Trophoblast cell (in vitro differentiated cells and primary cell): ENCODE results near the gene KRT6C.

Source experiments
- DNase-seq, 2 donors: peaks; one replicate each; pipeline ENCODE4 v3.0.0-alpha.2; 2016
- H2AFZ ChIP-seq: 2 replicates; pipeline ENCODE4 v1.6.1; 2013; ENCODE audit warnings: low read length, moderate library complexity, mild to moderate bottlenecking; ENCODE audit not compliant: insufficient read depth, poor library complexity
- H2AK5ac ChIP-seq: 2 replicates; pipeline ENCODE4 v1.6.1; 2013; ENCODE audit warnings: mild to moderate bottlenecking, low read length
- H2BK120ac ChIP-seq: 2 replicates; pipeline ENCODE4 v1.6.1; 2013; ENCODE audit warnings: low read length, mild to moderate bottlenecking, moderate library complexity; ENCODE audit not compliant: insufficient read depth, poor library complexity
- H2BK12ac ChIP-seq: 2 replicates; pipeline ENCODE4 v1.6.1; 2013; ENCODE audit warnings: mild to moderate bottlenecking, low read length, moderate library complexity
- H2BK5ac ChIP-seq: 2 replicates; pipeline ENCODE4 v1.6.1; 2013; ENCODE audit warnings: low read length, low read depth, moderate library complexity, mild to moderate bottlenecking; ENCODE audit not compliant: poor library complexity
- H3K14ac ChIP-seq: 2 replicates; pipeline ENCODE4 v1.6.1; 2013; ENCODE audit warnings: mild to moderate bottlenecking, low read length
- H3K18ac ChIP-seq: 2 replicates; pipeline ENCODE4 v1.6.1; 2013; ENCODE audit warnings: mild to moderate bottlenecking, low read length
- H3K23ac ChIP-seq: 2 replicates; pipeline ENCODE4 v1.6.1; 2013; ENCODE audit warnings: low read length
- H3K27ac ChIP-seq: 2 replicates; pipeline ENCODE4 v1.5.1; 2013; ENCODE audit warnings: low read depth, mild to moderate bottlenecking, inconsistent platforms, low read length, moderate library complexity
- H3K27me3 ChIP-seq: 2 replicates; pipeline ENCODE4 v1.6.1; 2013; ENCODE audit warnings: inconsistent platforms, mild to moderate bottlenecking, low read length, moderate library complexity; ENCODE audit not compliant: insufficient read depth
- H3K36me3 ChIP-seq, 2 experiments: 1 replicate in 1 of 2; 2 replicates in 1 of 2; pipeline ENCODE4 v1.6.1; 2013; ENCODE audit warnings: low read length in 2 of 2, mild to moderate bottlenecking in 2 of 2, moderate library complexity in 1 of 2; ENCODE audit not compliant: insufficient read depth in 2 of 2, control insufficient read depth in 1 of 2
- H3K4ac ChIP-seq: 2 replicates; pipeline ENCODE4 v1.6.1; 2013; ENCODE audit warnings: low read depth, mild to moderate bottlenecking, low read length, moderate library complexity
- H3K4me1 ChIP-seq, 2 experiments: 1 replicate in 1 of 2; 2 replicates in 1 of 2; pipeline ENCODE4 v1.6.1; 2013; ENCODE audit warnings: low read length in 2 of 2, mild to moderate bottlenecking in 2 of 2, moderate library complexity in 1 of 2; ENCODE audit not compliant: insufficient read depth in 2 of 2, control insufficient read depth in 1 of 2
- H3K4me2 ChIP-seq: 2 replicates; pipeline ENCODE4 v1.6.1; 2013; ENCODE audit warnings: inconsistent platforms, mild to moderate bottlenecking, low read length, moderate library complexity
- H3K4me3 ChIP-seq: 2 replicates; pipeline ENCODE4 v1.5.1; 2013; ENCODE audit warnings: mild to moderate bottlenecking, low read depth, low read length, inconsistent platforms
- H3K79me1 ChIP-seq: one replicate; pipeline ENCODE4 v1.6.1; 2013; ENCODE audit warnings: low read length
- H3K79me2 ChIP-seq: 2 replicates; pipeline ENCODE4 v1.6.1; 2013; ENCODE audit warnings: low read length, mild to moderate bottlenecking; ENCODE audit not compliant: control insufficient read depth, insufficient read depth, poor library complexity
- H3K9ac ChIP-seq: 2 replicates; pipeline ENCODE4 v1.6.1; 2013; ENCODE audit warnings: mild to moderate bottlenecking, low read length
- H3K9me3 ChIP-seq: 2 replicates; pipeline ENCODE4 v1.6.1; 2013; ENCODE audit warnings: low read depth, mild to moderate bottlenecking, control low read depth, inconsistent platforms, low read length; ENCODE audit not compliant: insufficient read depth
- H4K12ac ChIP-seq: 2 replicates; pipeline ENCODE4 v1.6.1; 2013; ENCODE audit warnings: low read depth, mild to moderate bottlenecking, low read length, moderate library complexity
- H4K8ac ChIP-seq: 2 replicates; pipeline ENCODE4 v1.6.1; 2013; ENCODE audit warnings: low read depth, mild to moderate bottlenecking, low read length, moderate library complexity
- H4K91ac ChIP-seq: one replicate; pipeline ENCODE4 v1.6.1; 2013; ENCODE audit warnings: low read depth, mild to moderate bottlenecking, low read length, moderate library complexity
- WGBS: extraction: QIAGEN DNeasy Blood & Tissue Kit; methylation state at CpG from one replicate; pipeline ENCODE4 v1.1.7; 2013; ENCODE audit warnings: missing lambda C conversion rate; ENCODE audit not compliant: insufficient read length, insufficient coverage; ENCODE audit errors: extremely low coverage; 5-methylcytosine and 5-hydroxymethylcytosine counted together

Gene KRT6C

GRCh38 chr12:52434081-52434733, 39.4 kb downstream of the KRT6C start, which contains the start of gene KRT75:
Gene KRT75, minus strand, starts transcription at chr12:52434371. Its CDS starts 67 bp downstream, at chr12:52434304.
- Histone ChIP-seq H4K91ac (peak within 1 kb of the TSS; percentile 37), H2BK120ac (no peak within 1 kb of the TSS), H3K36me3 (no peaks in the 10 kb centered on the region), H4K12ac (no peak within 1 kb of the TSS), H3K9me3 (no peaks in the 10 kb centered on the region), H3K4me3 (no peak within 1 kb of the TSS), H4K8ac (no peak within 1 kb of the TSS), H2AFZ (no peak within 1 kb of the TSS), H3K27me3 (no peaks in the 10 kb centered on the region), H3K14ac (no peak within 1 kb of the TSS), H3K79me1 (peaks cover 27% of the 10 kb centered on the region), H3K9ac (no peak within 1 kb of the TSS), H3K4ac (no peak within 1 kb of the TSS), H2AK5ac (no peak within 1 kb of the TSS), H3K18ac (no peak within 1 kb of the TSS), H3K79me2 (peaks cover 2% of the 10 kb centered on the region), H2BK5ac (no peak within 1 kb of the TSS), H3K27ac (no peak within 1 kb of the TSS), H3K4me2 (no peak within 1 kb of the TSS), H3K4me1 (peaks cover 23 to 28% of the 10 kb centered on the region in 2 experiments), H2BK12ac (peak within 1 kb of the TSS; percentile 4), H3K23ac (no peak within 1 kb of the TSS)
- no CpG with 5 or more reads among the region's 20 CpGs for WGBS
- DNase-seq, result no peak

GRCh38 chr12:52433501-52434080, 40.0 kb downstream of the KRT6C start:
- no peaks in the 10 kb centered on the region for H3K9me3 ChIP-seq

GRCh38 chr12:52432559-52433207, 40.9 kb downstream of the KRT6C start:
- no peak overlapping the region for H4K91ac ChIP-seq
- H3K4me2 ChIP-seq, result no peak overlapping the region
- H3K23ac ChIP-seq, result no peak overlapping the region
- H3K9ac ChIP-seq, result no peak overlapping the region
- no peak overlapping the region for H4K12ac ChIP-seq
- no peaks in the 10 kb centered on the region for H3K36me3 ChIP-seq
- H3K9me3 ChIP-seq, result no peaks in the 10 kb centered on the region
- H3K79me1 ChIP-seq, result peaks cover 17% of the 10 kb centered on the region
- H3K27me3 ChIP-seq, result no peaks in the 10 kb centered on the region
- H2AFZ ChIP-seq, result no peak overlapping the region
- no peak overlapping the region for H3K27ac ChIP-seq
- H3K4me1 ChIP-seq, result peaks cover 18 to 20% of the 10 kb centered on the region in 2 experiments
- H3K79me2 ChIP-seq, result peaks cover 2% of the 10 kb centered on the region
- no peak overlapping the region for H4K8ac ChIP-seq
- no peak for DNase-seq
- no peak overlapping the region for H2AK5ac ChIP-seq
- no peak overlapping the region for H2BK5ac ChIP-seq
- no peak overlapping the region for H3K18ac ChIP-seq
- H2BK120ac ChIP-seq, result no peak overlapping the region
- no peak overlapping the region for H3K4ac ChIP-seq
- H2BK12ac ChIP-seq, result no peak overlapping the region
- WGBS, result no CpG with 5 or more reads among the region's 6 CpGs
- no peak overlapping the region for H3K4me3 ChIP-seq
- H3K14ac ChIP-seq, result no peak overlapping the region

More at GRCh38 chr12:52433501-52434080, 40.0 kb downstream of the KRT6C start:
- Histone ChIP-seq H2BK120ac (no peak overlapping the region), H3K23ac (no peak overlapping the region), H2AK5ac (no peak overlapping the region), H4K8ac (no peak overlapping the region), H4K12ac (no peak overlapping the region), H3K14ac (no peak overlapping the region), H3K36me3 (no peaks in the 10 kb centered on the region), H3K27me3 (no peaks in the 10 kb centered on the region), H3K18ac (no peak overlapping the region), H2BK5ac (no peak overlapping the region), H3K79me2 (peaks cover 2% of the 10 kb centered on the region), H2BK12ac (no peak overlapping the region), H3K79me1 (peaks cover 23% of the 10 kb centered on the region), H3K4me1 (peaks cover 20 to 22% of the 10 kb centered on the region in 2 experiments), H3K4me3 (no peak overlapping the region), H3K27ac (no peak overlapping the region), H3K4me2 (no peak overlapping the region), H4K91ac (no peak overlapping the region), H3K4ac (no peak overlapping the region), H2AFZ (no peak overlapping the region), H3K9ac (no peak overlapping the region)
- WGBS, result no CpG with 5 or more reads among the region's 12 CpGs
- DNase-seq, result no peak

- no CpG with 5 or more reads among the region's 10 CpGs for WGBS
- DNase-seq, result peak; percentile 32 to 54
- Histone ChIP-seq H3K79me1 (peaks cover 15% of the 10 kb centered on the region), H2BK5ac (no peak overlapping the region), H3K4ac (no peak overlapping the region), H3K36me3 (no peaks in the 10 kb centered on the region), H3K14ac (no peak overlapping the region), H2AFZ (no peak overlapping the region), H3K18ac (no peak overlapping the region), H4K91ac (no peak overlapping the region), H2AK5ac (no peak overlapping the region), H3K27ac (no peak overlapping the region), H2BK120ac (no peak overlapping the region), H3K23ac (no peak overlapping the region), H4K8ac (no peak overlapping the region), H3K9ac (no peak overlapping the region), H4K12ac (no peak overlapping the region), H3K27me3 (no peaks in the 10 kb centered on the region), H3K4me3 (no peak overlapping the region), H2BK12ac (no peak overlapping the region), H3K4me2 (no peak overlapping the region), H3K9me3 (no peaks in the 10 kb centered on the region), H3K4me1 (peaks cover 17 to 19% of the 10 kb centered on the region in 2 experiments), H3K79me2 (peaks cover 4% of the 10 kb centered on the region)
Measured at GRCh38 chr12:52428121-52428520, 45.5 kb downstream of the KRT6C start.
